CD4-positive, alpha-beta memory T cell (primary cell): ENCODE data around the gene SETD6. TPM values are rescaled to one million over a fixed set of nuclear protein-coding genes. Genes with fewer than 3 reads are reported as not detected.

ENCODE experiments used
- CTCF ChIA-PET: fragments of 350-600 bp; sonication (Branson Sonifier 250); formaldehyde crosslinking; loops from one replicate; lab custom pipeline; 2021; ENCODE audit warnings: inconsistent platforms; ENCODE audit not compliant: partially characterized antibody; lab: Charles Lee
- POLR2A ChIA-PET: fragments of 350-600 bp; sonication (Branson Sonifier 250); formaldehyde crosslinking; loops from one replicate; lab custom pipeline; 2021; ENCODE audit not compliant: partially characterized antibody; lab: Charles Lee
- DNase-seq, 5 donors: peaks; one replicate each; pipeline versions ENCODE4 v3.0.0 to v3.0.0-alpha.2; 2020 to 2022; ENCODE audit warnings: mixed read lengths in 1 of 5
- H3K27ac ChIP-seq: one replicate; pipeline ENCODE4 v1.7.0; 2013; ENCODE audit warnings: low read depth, low read length
- H3K27me3 ChIP-seq: 2 replicates; pipeline ENCODE4 v1.7.0; 2013; ENCODE audit warnings: mild to moderate bottlenecking, low read length, moderate library complexity; ENCODE audit not compliant: insufficient read depth
- H3K36me3 ChIP-seq: 2 replicates; pipeline ENCODE4 v1.7.0; 2013; ENCODE audit warnings: mild to moderate bottlenecking, low read length, moderate library complexity; ENCODE audit not compliant: insufficient read depth
- H3K4me1 ChIP-seq: 2 replicates; pipeline ENCODE4 v1.7.0; 2013; ENCODE audit warnings: mild to moderate bottlenecking, low read length, moderate library complexity; ENCODE audit not compliant: insufficient read depth
- H3K4me3 ChIP-seq, 2 donors: one replicate each; pipeline ENCODE4 v1.7.0; 2013; ENCODE audit warnings: low read length in 2 of 2, mild to moderate bottlenecking in 1 of 2
- H3K9me3 ChIP-seq, 2 donors: one replicate each; pipeline ENCODE4 v1.7.0; 2013; ENCODE audit warnings: low read length in 2 of 2, control low read depth in 1 of 2; ENCODE audit not compliant: control insufficient read depth in 1 of 2
- H3K27ac Mint-ChIP-seq, 7 donors: one replicate each; pipeline ENCODE4 v1.8.0; 2020 to 2021; ENCODE audit warnings: mixed read lengths in 7 of 7, mild to moderate bottlenecking in 6 of 7, inconsistent platforms in 3 of 7, moderate library complexity in 3 of 7
- H3K27me3 Mint-ChIP-seq, 2 donors: one replicate each; pipeline ENCODE4 v1.8.0; 2020 to 2021; ENCODE audit warnings: mixed read lengths in 2 of 2
- H3K36me3 Mint-ChIP-seq, 2 donors: one replicate each; pipeline ENCODE4 v1.8.0; 2020 to 2021; ENCODE audit warnings: mixed read lengths in 2 of 2, inconsistent platforms in 1 of 2, mild to moderate bottlenecking in 1 of 2
- H3K4me1 Mint-ChIP-seq, 4 donors: one replicate each; pipeline ENCODE4 v1.8.0; 2020 to 2021; ENCODE audit warnings: mixed read lengths in 4 of 4, mild to moderate bottlenecking in 1 of 4
- H3K4me3 Mint-ChIP-seq, 8 donors: one replicate each; pipeline ENCODE4 v1.8.0; 2020 to 2021; ENCODE audit warnings: mixed read lengths in 8 of 8, mild to moderate bottlenecking in 7 of 8, moderate library complexity in 6 of 8, inconsistent platforms in 3 of 8
- H3K9me3 Mint-ChIP-seq, 8 donors: one replicate each; pipeline ENCODE4 v1.8.0; 2020 to 2021; ENCODE audit warnings: mixed read lengths in 8 of 8, mild to moderate bottlenecking in 5 of 8, inconsistent platforms in 3 of 8, moderate library complexity in 1 of 8
- intact Hi-C: fragments of 100-400 bp; cut with micrococcal nuclease; formaldehyde crosslinking; loops from one replicate; pipeline ENCODE4 v1.15.1; 2023
- polyA plus RNA-seq, 2 donors: library from polyadenylated mRNA; unstranded; fragments of 300-500 nt; fragmentation: Illumina TruSeq; gene quantifications; one replicate each; pipeline ENCODE4 v1.2.3, GENCODE V29; 2021
- total RNA-seq, 2 experiments: library from RNA; stranded (reverse); gene quantifications; one replicate each; pipeline ENCODE4 v1.2.3, GENCODE V29; 2021

The SETD6 gene
- total and polyA plus RNA-seq, 4 experiments from 2014 or later = 6.1 to 38.3 (median 23.6) TPM

GRCh38 chr16:58492735-58493134 lies 22.6 kb upstream of the SETD6 start:
- H3K27ac ChIP-seq = no peak overlapping the region
- DNase-seq = no peak
- Mint-ChIP-seq H3K9me3 (no peaks in the 10 kb centered on the region), H3K27ac (peak overlapping the region in 2 of 7 donors; percentile 18 to 35), H3K4me3 (no peak overlapping the region), H3K36me3 (no peaks in the 10 kb centered on the region), H3K4me1 (peaks cover 2 to 13% (median 8%) of the 10 kb centered on the region in 4 donors), H3K27me3 (peaks cover 0 to 2% of the 10 kb centered on the region in 2 donors)
- POLR2A ChIA-PET = no interaction called here
- H3K36me3 ChIP-seq = no peaks in the 10 kb centered on the region
- H3K27me3 ChIP-seq = no peaks in the 10 kb centered on the region
- intact Hi-C loops = no loop called here
- no peaks in the 10 kb centered on the region for H3K9me3 ChIP-seq
- CTCF ChIA-PET = interaction anchor here (1.3 to 1.4 kb wide), 3 partner anchors 19 to 263 kb away, joined by 3 to 5 read pairs (median 4); no protein-coding TSS in a partner anchor
- peaks cover 5% of the 10 kb centered on the region for H3K4me1 ChIP-seq
- H3K4me3 ChIP-seq = no peak overlapping the region

GRCh38 chr16:58493756-58494431 lies 21.4 kb upstream of the SETD6 start:
- H3K9me3 Mint-ChIP-seq = no peaks in the 10 kb centered on the region
- H3K4me3 ChIP-seq = no peak overlapping the region
- CTCF ChIA-PET = interaction anchor here (1.3 to 2.7 kb wide), 3 partner anchors 9 to 157 kb away, joined by 4 to 10 read pairs (median 5); no protein-coding TSS in a partner anchor
- DNase-seq = no peak
- peaks cover 5% of the 10 kb centered on the region for H3K4me1 ChIP-seq
- intact Hi-C loops = no loop called here
- H3K4me1 Mint-ChIP-seq = peaks cover 2 to 11% (median 8%) of the 10 kb centered on the region in 4 donors
- POLR2A ChIA-PET = no interaction called here
- H3K27ac ChIP-seq = no peak overlapping the region
- peaks cover 0 to 2% of the 10 kb centered on the region in 2 donors for H3K27me3 Mint-ChIP-seq
- H3K27ac Mint-ChIP-seq = peak overlapping the region in 2 of 7 donors; percentile 35 to 48
- H3K36me3 ChIP-seq = no peaks in the 10 kb centered on the region
- H3K9me3 ChIP-seq = no peaks in the 10 kb centered on the region
- no peaks in the 10 kb centered on the region for H3K27me3 ChIP-seq
- H3K4me3 Mint-ChIP-seq = no peak overlapping the region
- no peaks in the 10 kb centered on the region for H3K36me3 Mint-ChIP-seq

- POLR2A ChIA-PET = no interaction called here
These were observed 20.3 kb upstream of the SETD6 start for GRCh38 chr16:58494981-58495520.

GRCh38 chr16:58495521-58496331 lies 19.6 kb upstream of the SETD6 start:
- Mint-ChIP-seq H3K27me3 (peaks cover 0 to 5% of the 10 kb centered on the region in 2 donors), H3K27ac (peak overlapping the region in 3 of 7 donors; percentile 48 to 75 (median 49)), H3K36me3 (no peaks in the 10 kb centered on the region), H3K9me3 (no peaks in the 10 kb centered on the region), H3K4me3 (no peak overlapping the region), H3K4me1 (peaks cover 4 to 15% (median 12%) of the 10 kb centered on the region in 4 donors)
- H3K9me3 ChIP-seq = no peaks in the 10 kb centered on the region
- CTCF ChIA-PET = interaction anchor here (1.4 to 2.7 kb wide), 3 partner anchors 10 to 261 kb away, joined by 4 to 10 read pairs (median 4); no protein-coding TSS in a partner anchor
- H3K4me1 ChIP-seq = peaks cover 11% of the 10 kb centered on the region
- POLR2A ChIA-PET = no interaction called here
- H3K4me3 ChIP-seq = no peak overlapping the region
- no peaks in the 10 kb centered on the region for H3K27me3 ChIP-seq
- H3K27ac ChIP-seq = no peak overlapping the region
- H3K36me3 ChIP-seq = no peaks in the 10 kb centered on the region
- DNase-seq = no peak
- intact Hi-C loops = no loop called here

More at GRCh38 chr16:58494981-58495520, 20.3 kb upstream of the SETD6 start:
- CTCF ChIA-PET = interaction anchor here (1.4 to 2.7 kb wide), 3 partner anchors 10 to 262 kb away, joined by 4 to 10 read pairs (median 4); no protein-coding TSS in a partner anchor
- Mint-ChIP-seq H3K9me3 (no peaks in the 10 kb centered on the region), H3K4me3 (peak overlapping the region in 1 of 8 donors; percentile 59), H3K27ac (peak overlapping the region in 6 of 7 donors; percentile 17 to 75 (median 57)), H3K27me3 (peaks cover 0 to 3% of the 10 kb centered on the region in 2 donors), H3K4me1 (peaks cover 2 to 11% (median 8%) of the 10 kb centered on the region in 4 donors), H3K36me3 (no peaks in the 10 kb centered on the region)
- Histone ChIP-seq H3K4me1 (peaks cover 5% of the 10 kb centered on the region), H3K27me3 (no peaks in the 10 kb centered on the region), H3K9me3 (no peaks in the 10 kb centered on the region), H3K4me3 (no peak overlapping the region), H3K36me3 (no peaks in the 10 kb centered on the region), H3K27ac (no peak overlapping the region)
- peak in 4 of 5 donors; percentile 50 to 85 (median 58) for DNase-seq
- intact Hi-C loops = no loop called here

GRCh38 chr16:58497468-58497867 lies 17.8 kb upstream of the SETD6 start:
- DNase-seq = no peak
- no peak overlapping the region for H3K4me3 Mint-ChIP-seq
- peaks cover 26% of the 10 kb centered on the region for H3K4me1 ChIP-seq
- no peaks in the 10 kb centered on the region for H3K36me3 Mint-ChIP-seq
- H3K36me3 ChIP-seq = no peaks in the 10 kb centered on the region
- peak overlapping the region in 1 of 7 donors; percentile 78 for H3K27ac Mint-ChIP-seq
- intact Hi-C loops = no loop called here
- no peak overlapping the region for H3K27ac ChIP-seq
- no peaks in the 10 kb centered on the region for H3K9me3 ChIP-seq
- peaks cover 0 to 5% of the 10 kb centered on the region in 2 donors for H3K27me3 Mint-ChIP-seq
- CTCF ChIA-PET = no interaction called here
- H3K4me1 Mint-ChIP-seq = peaks cover 4 to 21% (median 17%) of the 10 kb centered on the region in 4 donors
- peaks cover 5% of the 10 kb centered on the region for H3K27me3 ChIP-seq
- no peak overlapping the region for H3K4me3 ChIP-seq
- POLR2A ChIA-PET = no interaction called here
- H3K9me3 Mint-ChIP-seq = no peaks in the 10 kb centered on the region

- Mint-ChIP-seq H3K36me3 (no peaks in the 10 kb centered on the region), H3K27me3 (peaks cover 0 to 6% of the 10 kb centered on the region in 2 donors), H3K9me3 (no peaks in the 10 kb centered on the region), H3K4me3 (peak overlapping the region in 1 of 8 donors; percentile 35), H3K4me1 (peaks cover 4 to 21% (median 17%) of the 10 kb centered on the region in 4 donors), H3K27ac (peak overlapping the region in 2 of 7 donors; percentile 63 to 78)
- Histone ChIP-seq H3K9me3 (no peaks in the 10 kb centered on the region), H3K4me3 (no peak overlapping the region), H3K4me1 (peaks cover 26% of the 10 kb centered on the region), H3K27me3 (peaks cover 5% of the 10 kb centered on the region), H3K27ac (no peak overlapping the region), H3K36me3 (no peaks in the 10 kb centered on the region)
- DNase-seq = no peak
- ChIA-PET CTCF (no interaction called here), POLR2A (no interaction called here)
- intact Hi-C loops = no loop called here
These were observed 17.4 kb upstream of the SETD6 start for GRCh38 chr16:58497935-58498334.
